ENCODE measurements around the gene FAM187B. TPM values are rescaled to one million over a fixed set of nuclear protein-coding genes. Genes with fewer than 3 reads are reported as not detected.
"Not testable (repeated sequence)": the region's sequence is repeated elsewhere in the genome, so short reads cannot be mapped to it uniquely, and the experiment has no call there.

The FAM187B gene
- total RNA-seq, 1 donor from 2014 or later, result not detected

GRCh38 chr19:35204799-35205732, 23.5 kb downstream of the FAM187B start:
- no peak overlapping the region for H3K9ac ChIP-seq
- no peak overlapping the region for H3K4me3 ChIP-seq
- peaks cover 12% of the 10 kb centered on the region for H3K4me1 ChIP-seq
- no peaks in the 10 kb centered on the region for H3K79me2 ChIP-seq (ENCODE audit: low read depth)
- no peaks in the 10 kb centered on the region for H3K27me3 ChIP-seq
- no peaks in the 10 kb centered on the region for H4K20me1 ChIP-seq (ENCODE audit: low read depth)
- no peaks in the 10 kb centered on the region for H3K36me3 ChIP-seq
- Mint-ChIP-seq H3K9me3 (no peaks in the 10 kb centered on the region), H3K4me1 (peaks cover 3% of the 10 kb centered on the region), H3K36me3 (no peaks in the 10 kb centered on the region), H3K27ac (no peak overlapping the region), H3K27me3 (ENCODE audit: insufficient read depth, low read depth) (peaks cover 2% of the 10 kb centered on the region), H3K4me3 (no peak overlapping the region)
- no peak overlapping the region for H3K4me2 ChIP-seq
- H3K27ac ChIP-seq, result no peak overlapping the region
- H3F3A ChIP-seq (ENCODE audit: low read depth), result peaks cover 19% of the 10 kb centered on the region
- TF ChIP-seq EZH2 (IDR thresholded peaks at IDR 0.05) (no peak), EZH2phosphoT487 (IDR thresholded peaks at IDR 0.05) (no peak), CTCF (IDR thresholded peaks at IDR 0.05) (no peak)
- no peak for DNase-seq (ENCODE audit: low spot score)
- H3K9me3 ChIP-seq (ENCODE audit: low read depth), result no peaks in the 10 kb centered on the region
- peak overlapping the region; percentile 36 for H2AFZ ChIP-seq (replicated peaks)

DNA sequence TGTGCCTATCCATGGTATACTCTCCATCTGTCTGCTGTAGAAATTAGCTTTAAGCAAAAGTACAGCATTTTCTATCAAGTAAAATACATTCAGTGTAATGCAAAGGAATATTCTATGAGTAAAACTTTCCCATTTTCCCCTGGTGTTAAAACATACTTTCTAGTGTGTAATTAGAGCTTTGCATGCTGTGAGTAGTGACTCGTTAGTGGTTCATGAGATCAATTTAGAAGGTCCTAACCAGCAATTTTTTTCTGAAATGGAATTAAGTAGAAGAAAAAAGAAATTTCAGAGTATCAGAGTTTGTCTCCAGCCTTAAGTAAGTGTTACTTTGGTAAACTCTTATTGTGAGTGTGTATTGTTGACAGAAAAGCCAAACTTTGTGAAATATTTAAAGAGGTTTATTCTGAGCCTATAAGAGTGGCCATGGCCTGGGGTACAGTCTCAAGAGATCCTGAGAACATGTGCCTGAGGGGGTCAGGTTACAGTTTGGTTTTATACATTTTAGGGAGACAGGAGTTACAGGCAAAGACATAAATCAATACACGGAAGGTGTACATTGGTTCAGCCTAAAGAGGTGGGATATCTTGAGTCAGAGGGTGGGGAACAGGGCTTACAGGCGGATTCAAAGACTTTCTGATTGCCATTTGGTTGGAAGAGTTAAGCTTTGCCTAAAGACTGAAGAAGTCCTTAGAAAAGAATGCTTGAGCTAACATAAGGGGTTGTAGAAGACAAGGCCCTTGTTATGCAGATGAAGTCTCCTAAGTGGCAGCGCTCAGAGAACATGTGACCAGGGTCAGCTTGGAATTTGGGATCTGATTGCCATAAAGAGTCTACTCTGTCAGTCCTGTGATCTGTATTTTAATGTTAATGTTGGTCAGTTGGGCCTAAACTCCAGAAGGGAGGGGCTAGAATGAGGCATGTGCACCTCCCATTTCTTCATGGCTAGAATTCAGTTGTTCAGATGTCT, 25.5 kb downstream of the FAM187B start:
- peaks cover 19% of the 10 kb centered on the region for H3F3A ChIP-seq (ENCODE audit: low read depth)
- H3K4me1 ChIP-seq, result peaks cover 12% of the 10 kb centered on the region
- H4K20me1 ChIP-seq (ENCODE audit: low read depth), result no peaks in the 10 kb centered on the region
- TF ChIP-seq EZH2phosphoT487 (IDR thresholded peaks at IDR 0.05) (no peak), EZH2 (IDR thresholded peaks at IDR 0.05) (no peak), CTCF (IDR thresholded peaks at IDR 0.05) (no peak)
- no peaks in the 10 kb centered on the region for H3K36me3 ChIP-seq
- H2AFZ ChIP-seq (replicated peaks), result peak overlapping the region; percentile 1
- Mint-ChIP-seq H3K27me3 (ENCODE audit: insufficient read depth, low read depth) (peaks cover 1% of the 10 kb centered on the region), H3K9me3 (no peaks in the 10 kb centered on the region), H3K27ac (no peak overlapping the region), H3K4me1 (peaks cover 3% of the 10 kb centered on the region), H3K4me3 (no peak overlapping the region), H3K36me3 (no peaks in the 10 kb centered on the region)
- no peak overlapping the region for H3K9ac ChIP-seq
- peak; percentile 67 for DNase-seq (ENCODE audit: low spot score)
- H3K9me3 ChIP-seq (ENCODE audit: low read depth), result no peaks in the 10 kb centered on the region
- H3K4me2 ChIP-seq, result no peak overlapping the region
- no peak overlapping the region for H3K4me3 ChIP-seq
- H3K79me2 ChIP-seq (ENCODE audit: low read depth), result no peaks in the 10 kb centered on the region
- H3K27ac ChIP-seq, result no peak overlapping the region
- no peaks in the 10 kb centered on the region for H3K27me3 ChIP-seq

GRCh38 chr19:35199481-35199880, 29.1 kb downstream of the FAM187B start:
- Histone ChIP-seq H4K20me1 (ENCODE audit: low read depth) (no peaks in the 10 kb centered on the region), H3K79me2 (ENCODE audit: low read depth) (no peaks in the 10 kb centered on the region), H2AFZ (replicated peaks) (no peak overlapping the region), H3K4me1 (peaks cover 12% of the 10 kb centered on the region), H3F3A (ENCODE audit: low read depth) (peaks cover 11% of the 10 kb centered on the region), H3K27me3 (no peaks in the 10 kb centered on the region), H3K9me3 (ENCODE audit: low read depth) (no peaks in the 10 kb centered on the region), H3K4me2 (no peak overlapping the region), H3K4me3 (no peak overlapping the region), H3K27ac (no peak overlapping the region), H3K9ac (no peak overlapping the region), H3K36me3 (no peaks in the 10 kb centered on the region)
- Mint-ChIP-seq H3K9me3 (no peaks in the 10 kb centered on the region), H3K36me3 (no peaks in the 10 kb centered on the region), H3K27me3 (ENCODE audit: insufficient read depth, low read depth) (peaks cover 6% of the 10 kb centered on the region), H3K4me1 (peaks cover 3% of the 10 kb centered on the region), H3K4me3 (no peak overlapping the region), H3K27ac (no peak overlapping the region)
- no peak for DNase-seq (ENCODE audit: low spot score)
- TF ChIP-seq CTCF (IDR thresholded peaks at IDR 0.05) (no peak), EZH2phosphoT487 (IDR thresholded peaks at IDR 0.05) (no peak), EZH2 (IDR thresholded peaks at IDR 0.05) (no peak)

DNA sequence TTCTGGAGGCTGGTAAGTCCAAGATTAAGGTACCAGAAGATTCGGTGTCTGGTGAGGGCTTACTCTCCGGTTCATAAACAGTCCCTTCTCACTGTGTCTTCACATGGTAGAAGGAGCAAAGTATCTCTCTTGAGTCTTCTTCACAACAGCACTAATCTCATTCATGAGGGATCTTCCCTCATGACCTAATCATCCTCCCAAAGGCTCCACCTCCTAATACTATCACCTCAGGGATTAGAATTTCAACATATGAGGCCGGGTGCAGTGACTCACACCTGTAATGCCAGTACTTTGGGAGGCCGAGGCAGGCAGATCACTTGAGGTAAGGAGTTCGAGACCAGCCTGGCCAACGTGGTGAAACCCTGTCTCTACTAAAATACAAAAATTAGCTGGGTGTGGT, 31.7 kb downstream of the FAM187B start:
- not testable (repeated sequence) for DNase-seq (ENCODE audit: low spot score); H3K27me3 Mint-ChIP-seq (ENCODE audit: insufficient read depth, low read depth); H3K9me3 Mint-ChIP-seq

More for the DNA sequence above, 31.7 kb downstream of the FAM187B start:
- not testable (repeated sequence) for H3K36me3 ChIP-seq; H3K4me3 ChIP-seq; H3K79me2 ChIP-seq (ENCODE audit: low read depth); H3K4me2 ChIP-seq; H3K27me3 ChIP-seq; H3K4me1 ChIP-seq; H3K27ac ChIP-seq; H3K9ac ChIP-seq; H3K36me3 Mint-ChIP-seq; H3K4me3 Mint-ChIP-seq; H3F3A ChIP-seq (ENCODE audit: low read depth); H3K9me3 ChIP-seq (ENCODE audit: low read depth); H4K20me1 ChIP-seq (ENCODE audit: low read depth); H3K4me1 Mint-ChIP-seq; H2AFZ ChIP-seq (replicated peaks); H3K27ac Mint-ChIP-seq

All from neural progenitor cell (in vitro differentiated cells).